Sciatic nerve (tissue), 2 donors: ENCODE data around the gene PAPOLA. TPM values are rescaled to one million over a fixed set of nuclear protein-coding genes. Genes with fewer than 3 reads are reported as not detected.
"Not testable (repeated sequence)": the region's sequence is repeated elsewhere in the genome, so short reads cannot be mapped to it uniquely, and the experiment has no call there.

Source experiments
- ATAC-seq: fragments of 200-7000 bp; cut with Tn5 transposase; one replicate; pipeline ENCODE4 v1.9.1; 2020; ENCODE audit warnings: mild to moderate bottlenecking, moderate library complexity
- DNase-seq: peaks from one replicate; pipeline ENCODE4 v3.0.0-alpha.2; 2020; ENCODE audit warnings: low spot score
- intact Hi-C: fragments of 100-400 bp; cut with DNase I; formaldehyde crosslinking; loops from one replicate; pipeline ENCODE4 v1.14.2; 2022
- total RNA-seq: library from RNA; stranded (reverse); fragmentation: NEBNext Ultra II Directional; extraction: Animal tissue kit (Norgen Biotek cat#: 25700); gene quantifications from one replicate; pipeline ENCODE4 v1.2.1, GENCODE V29; 2021
- donor health status: DM: no; HTN: no; CAD: no.
- donor health status: DM: no; HTN: no; CAD: no.

PAPOLA gene
- total RNA-seq, 1 donor from 2014 or later: 188 TPM

DNA sequence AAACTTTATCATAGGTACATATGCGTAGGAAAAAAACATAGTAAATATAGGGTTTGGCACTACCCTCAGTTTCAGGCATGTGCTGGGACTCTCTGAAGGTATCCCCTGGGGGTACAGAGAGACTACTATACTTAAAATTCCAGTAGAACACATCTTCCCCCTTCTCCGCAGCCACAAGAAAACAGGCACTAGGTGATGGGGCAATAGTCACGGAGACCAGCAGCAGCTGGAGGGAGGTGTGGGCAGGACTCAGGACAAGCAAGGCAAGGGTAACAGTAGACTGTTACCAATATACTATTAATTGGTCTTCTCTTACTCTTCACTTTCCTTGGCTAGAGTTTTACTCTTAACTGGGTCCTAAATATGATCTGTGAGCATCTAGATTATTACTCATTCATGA, 4.6 kb upstream of the PAPOLA start:
- ATAC-seq: no peak
- DNase-seq: no peak
- intact Hi-C loops: no loop called here

DNA sequence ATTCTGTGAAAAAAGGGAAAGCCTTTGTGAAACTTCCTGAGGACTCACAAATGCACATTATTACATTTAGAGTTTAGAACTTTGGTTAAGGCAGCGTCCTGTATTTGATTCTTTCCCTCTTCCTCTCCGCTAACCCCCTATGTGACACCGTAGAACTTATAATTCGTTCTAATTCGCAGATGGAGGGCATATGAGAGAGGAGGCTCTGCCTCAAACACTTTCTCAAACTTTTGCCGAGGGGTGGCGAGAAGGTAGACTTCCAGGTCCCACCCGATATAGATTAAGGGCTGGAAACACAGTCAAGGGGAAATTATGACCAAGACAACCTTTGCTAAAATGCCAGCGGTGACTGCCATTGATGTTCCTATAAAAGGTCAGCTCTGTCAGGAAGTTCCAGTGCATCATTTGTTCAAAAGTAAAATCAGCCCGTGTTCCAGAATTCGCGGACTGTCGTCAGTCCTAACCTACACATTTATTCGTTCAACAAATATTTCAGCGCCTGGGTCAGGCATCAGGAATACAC, 904 bp upstream of the PAPOLA start:
- no peak for ATAC-seq
- intact Hi-C loops: no loop called here
- DNase-seq: no peak

DNA sequence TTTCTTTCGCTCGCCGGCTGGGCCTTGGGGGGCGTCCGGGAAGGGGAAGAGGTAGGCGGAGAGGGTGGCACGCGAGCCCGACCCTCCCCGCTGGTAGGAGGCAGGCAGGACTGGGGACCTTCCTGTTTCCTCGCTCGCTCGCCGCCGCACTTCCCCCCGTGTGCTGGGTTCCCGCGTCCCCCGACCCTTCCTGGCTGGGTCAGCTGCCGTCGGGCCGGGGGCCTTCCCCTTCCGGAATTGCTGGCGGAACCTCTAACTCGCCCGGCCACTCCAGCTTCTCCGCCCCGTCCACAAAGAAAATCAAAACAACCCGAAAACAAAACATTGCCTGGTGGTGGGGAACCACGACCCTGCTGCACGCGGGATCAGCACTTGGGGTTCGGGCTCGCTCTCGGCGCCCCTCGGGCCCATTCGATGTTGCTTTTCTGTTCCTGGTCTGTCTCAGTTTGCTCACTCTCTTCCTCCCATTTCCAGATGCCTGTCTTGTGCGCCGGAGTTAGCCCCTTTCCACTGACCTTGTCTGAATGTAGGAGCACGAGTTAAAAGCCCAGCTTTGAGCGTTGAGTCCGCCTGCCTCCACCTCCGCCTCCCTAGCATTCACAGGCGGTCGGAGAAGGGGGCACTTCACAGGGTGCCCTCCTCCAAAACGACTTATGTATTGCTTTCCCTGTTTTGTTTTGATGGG, 581 bp downstream of the PAPOLA start:
- peak; percentile 63 for ATAC-seq
- peak; percentile 73 for DNase-seq
- intact Hi-C loops: no loop called here

DNA sequence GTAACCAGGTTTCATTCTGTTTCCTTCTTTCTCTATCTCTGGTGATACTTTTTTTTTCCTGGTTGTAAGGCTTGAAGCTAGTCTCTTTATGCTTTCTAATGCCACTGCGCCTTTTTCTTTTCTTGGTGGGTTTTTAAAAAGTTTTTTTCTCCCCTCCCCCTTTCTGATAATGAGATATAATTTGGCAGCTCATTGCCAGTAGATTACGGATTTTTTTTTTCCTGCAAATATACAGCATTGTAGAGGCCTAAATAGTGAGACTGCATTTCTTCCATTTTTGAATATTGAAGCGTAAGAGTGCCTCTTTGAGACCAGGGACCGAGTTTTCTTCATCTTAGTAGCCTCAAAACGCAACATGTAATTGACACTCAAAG, 1.1 kb downstream of the PAPOLA start:
- ATAC-seq (no peak), DNase-seq (no peak)
- intact Hi-C loops: no loop called here

DNA sequence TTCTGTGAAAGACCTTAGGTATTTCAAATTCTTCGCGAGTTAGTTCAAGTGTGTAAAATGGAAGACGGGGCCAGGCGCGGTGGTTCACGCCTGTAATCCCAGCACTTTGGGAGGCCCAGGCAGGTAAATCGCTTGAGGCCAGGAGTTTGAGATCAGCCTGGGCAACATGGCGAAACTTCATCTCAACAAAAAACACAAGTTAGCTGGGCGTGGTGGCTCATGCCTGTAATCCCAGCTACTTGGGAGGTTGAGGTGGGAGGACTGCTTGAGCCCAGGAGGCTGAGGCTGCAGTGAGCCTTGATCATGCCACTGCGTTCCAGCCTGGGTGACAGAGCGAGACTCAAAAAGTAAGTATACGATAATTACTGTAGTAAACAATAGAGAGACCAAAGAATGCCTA, 2.2 kb downstream of the PAPOLA start:
- DNase-seq, ATAC-seq, intact Hi-C loops: not testable (repeated sequence)

DNA sequence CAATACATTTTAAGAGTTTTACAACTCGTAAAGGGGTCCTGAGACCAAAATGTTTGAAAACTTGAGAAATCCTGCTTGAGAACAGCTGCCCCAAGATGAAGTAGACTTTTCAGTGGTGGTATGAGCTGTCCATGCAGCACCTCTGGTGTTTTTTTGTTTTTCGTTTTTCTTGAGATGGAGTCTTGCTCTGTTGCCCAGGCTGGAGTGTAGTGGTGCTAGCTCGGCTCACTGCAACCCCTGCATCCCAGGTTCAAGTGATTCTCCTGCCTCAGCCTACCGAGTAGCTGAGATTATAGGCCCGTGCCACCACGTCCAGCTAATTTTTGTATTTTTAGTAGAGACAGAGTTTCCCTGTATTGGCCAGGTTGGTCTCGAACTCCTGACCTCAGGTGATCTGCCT, 5.5 kb downstream of the PAPOLA start:
- ATAC-seq (no peak), DNase-seq (no peak)
- intact Hi-C loops: no loop called here

DNA sequence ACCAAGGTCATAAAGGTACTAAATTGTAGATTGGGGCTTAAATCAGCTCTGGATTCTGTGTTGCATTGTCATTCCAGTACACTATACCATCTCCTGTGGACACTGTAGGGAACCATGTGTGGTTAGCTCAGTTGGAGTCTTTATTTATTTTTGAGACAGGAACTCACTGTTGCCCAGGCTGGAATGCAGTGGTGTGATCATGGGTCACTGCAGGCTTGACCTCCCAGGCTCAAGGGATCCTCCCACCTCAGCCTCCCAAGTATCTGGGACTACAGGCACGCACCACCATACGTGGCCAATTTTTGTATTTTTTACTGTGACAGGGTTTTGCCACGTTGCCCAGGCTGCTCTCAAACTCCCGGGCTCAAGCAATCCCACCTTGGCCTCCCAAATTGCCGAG, 6.7 kb downstream of the PAPOLA start:
- DNase-seq (no peak), ATAC-seq (no peak)
- intact Hi-C loops: no loop called here

DNA sequence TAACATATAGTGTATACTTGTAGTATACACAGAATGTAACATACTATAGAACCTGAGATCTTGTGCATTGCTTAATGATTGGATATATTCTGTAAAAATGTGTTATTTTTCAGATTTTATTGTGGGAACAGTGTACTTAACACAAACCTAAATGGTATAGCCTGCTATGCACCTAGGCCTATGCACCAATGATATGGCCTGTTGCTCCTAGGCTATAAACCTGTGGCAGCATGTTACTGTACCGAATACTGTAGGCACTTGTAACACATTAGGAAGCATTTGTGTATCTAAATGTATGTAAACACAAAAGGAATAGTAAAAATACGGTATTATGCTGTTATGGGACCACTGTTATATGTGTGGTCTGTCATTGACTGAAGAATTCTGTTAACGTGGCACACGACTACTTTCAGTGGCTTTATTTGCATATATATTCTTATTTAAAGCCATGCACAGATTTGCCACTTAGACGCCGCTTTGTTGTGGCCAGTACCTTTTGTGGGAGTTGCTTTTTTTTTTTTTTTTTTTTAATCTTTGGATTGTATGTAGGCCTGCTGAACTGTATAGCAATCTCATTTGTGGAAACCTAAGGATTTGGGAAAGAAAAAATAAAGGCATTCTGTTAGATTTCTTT, 7.4 kb downstream of the PAPOLA start:
- ATAC-seq (no peak), DNase-seq (no peak)
- intact Hi-C loops: no loop called here

DNA sequence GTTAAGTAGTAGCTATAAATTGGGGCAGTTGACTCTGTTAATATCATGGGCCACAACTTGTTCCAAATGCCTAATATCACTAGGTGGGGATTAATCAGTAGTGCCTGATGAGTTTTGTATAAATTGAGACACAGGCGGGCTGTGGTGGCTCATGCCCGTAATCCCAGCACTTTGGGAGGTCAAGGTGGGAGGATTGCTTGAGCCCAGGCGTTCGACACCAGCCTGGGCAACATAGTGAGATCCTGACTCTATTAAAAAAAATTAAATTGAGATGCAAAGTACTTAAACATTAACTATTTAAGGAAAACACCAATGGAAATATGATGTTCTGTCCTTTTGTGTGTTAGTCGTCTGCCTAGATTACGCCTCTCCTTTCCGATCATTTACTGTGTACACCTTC, 9.0 kb downstream of the PAPOLA start:
- DNase-seq: no peak
- ATAC-seq: no peak
- intact Hi-C loops: no loop called here

DNA sequence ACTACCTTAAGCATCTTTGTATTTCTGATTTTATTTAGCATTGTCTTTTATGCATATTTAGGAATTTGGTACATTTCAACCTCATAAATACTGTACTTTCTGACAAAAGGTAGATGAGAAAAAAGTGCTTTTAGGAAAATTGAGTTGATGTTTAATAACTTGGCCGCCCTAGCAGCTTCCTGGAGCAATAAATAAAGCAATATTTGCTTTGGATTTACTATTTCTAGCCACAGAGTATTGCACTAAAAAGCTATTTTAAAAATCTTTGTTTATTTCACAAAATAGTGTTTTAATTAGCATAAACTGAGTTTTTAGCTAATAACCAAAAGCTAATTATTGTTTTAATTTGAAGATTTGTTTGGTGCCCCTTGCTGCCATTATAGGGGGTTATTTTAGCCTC, 9.5 kb downstream of the PAPOLA start:
- ATAC-seq (no peak), DNase-seq (no peak)
- intact Hi-C loops: no loop called here

DNA sequence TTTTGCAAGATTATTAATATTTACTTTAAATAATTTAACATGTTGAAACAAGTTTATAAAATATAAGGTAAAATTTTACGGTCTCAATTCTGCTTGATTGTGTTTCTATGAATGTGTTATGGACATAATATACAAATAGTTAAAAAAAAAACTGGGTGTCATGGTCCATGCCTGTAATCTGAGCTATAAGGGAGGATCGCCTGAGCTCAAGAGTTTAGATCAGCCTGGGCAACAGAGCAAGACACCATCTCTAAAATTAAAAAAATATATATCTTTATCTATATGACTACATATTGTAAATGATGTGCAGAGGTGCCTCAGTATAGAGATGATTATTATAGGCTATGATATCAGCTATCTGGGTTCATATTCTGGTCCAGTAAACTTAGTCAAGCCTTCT, 9.9 kb downstream of the PAPOLA start:
- DNase-seq (no peak), ATAC-seq (no peak)
- intact Hi-C loops: no loop called here

DNA sequence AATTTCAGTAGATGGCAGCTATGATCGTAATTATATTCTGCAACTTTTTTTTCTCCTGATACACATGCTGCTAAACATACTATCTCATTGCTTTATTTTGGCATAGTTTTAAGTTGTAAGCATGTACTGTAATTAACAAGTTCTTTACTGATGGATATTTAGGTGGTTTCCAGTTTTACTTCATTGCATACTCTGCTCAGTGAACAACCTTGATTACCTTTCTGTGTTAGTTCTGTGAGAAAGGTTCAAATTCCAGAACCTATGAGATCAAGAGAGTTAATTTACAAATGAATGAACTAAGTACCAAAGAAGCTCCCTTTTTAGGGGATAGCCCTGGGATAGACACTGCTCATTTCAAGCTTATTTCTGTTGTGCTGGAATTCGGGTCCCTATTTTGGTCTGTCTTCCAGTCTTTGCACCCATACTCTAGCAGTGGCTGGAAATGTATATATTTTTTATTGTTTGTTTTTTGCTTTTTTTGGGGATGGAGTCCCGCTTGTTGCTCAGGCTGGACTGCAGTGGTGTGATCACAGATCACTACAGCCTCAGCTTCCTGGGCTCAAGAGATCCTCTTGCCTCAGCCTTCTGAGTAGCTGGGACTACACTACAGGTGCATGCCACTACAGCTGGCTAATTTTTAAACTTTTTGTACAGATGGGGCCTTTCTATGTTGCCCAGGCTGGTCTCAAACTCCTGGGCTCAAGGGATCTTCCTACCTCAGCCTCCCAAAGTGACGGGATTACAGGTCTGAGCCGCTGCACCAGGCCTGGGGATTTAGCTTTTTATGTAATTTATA, 10.6 kb downstream of the PAPOLA start:
- DNase-seq (no peak), ATAC-seq (no peak)
- intact Hi-C loops: no loop called here

DNA sequence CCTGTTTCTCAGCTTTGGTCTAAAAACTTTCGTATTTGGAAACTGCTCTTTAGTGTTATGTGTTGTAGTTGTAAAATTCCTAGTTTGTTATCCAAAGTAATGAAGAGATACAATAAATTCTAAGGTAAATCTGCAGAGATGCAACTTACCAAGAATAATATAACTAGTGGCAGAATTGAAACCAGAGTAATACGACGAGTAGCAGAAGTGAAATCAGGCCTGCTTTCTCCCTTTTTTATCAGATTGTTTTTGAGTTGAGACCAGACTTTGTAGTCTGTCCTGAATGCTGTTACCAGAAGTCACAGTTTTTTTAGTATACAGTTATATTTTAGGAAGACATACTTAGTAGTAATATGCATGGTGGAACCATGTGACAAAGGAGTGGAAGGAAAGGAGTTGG, 12.5 kb downstream of the PAPOLA start:
- intact Hi-C loops: no loop called here
- ATAC-seq (no peak), DNase-seq (no peak)

DNA sequence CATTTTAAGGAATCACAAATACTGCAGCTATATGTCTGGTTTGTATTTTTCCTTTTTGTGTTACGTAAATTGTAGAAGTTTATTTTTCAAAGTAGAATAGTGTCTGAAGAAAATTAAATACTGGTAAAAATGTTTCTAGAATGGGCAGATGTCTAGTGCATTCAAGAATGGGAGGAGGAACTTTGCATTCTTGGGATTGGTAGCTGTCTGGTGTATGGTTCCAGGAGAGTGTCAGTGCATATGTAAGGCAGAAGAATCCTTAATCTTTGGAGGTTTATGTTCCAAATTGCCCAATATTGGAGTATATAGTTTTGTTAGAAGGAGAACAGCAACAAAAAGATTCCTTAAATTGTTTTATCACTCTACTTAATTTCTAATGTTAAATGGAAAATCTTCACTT, 13.5 kb downstream of the PAPOLA start:
- ATAC-seq (no peak), DNase-seq (no peak)
- intact Hi-C loops: no loop called here

DNA sequence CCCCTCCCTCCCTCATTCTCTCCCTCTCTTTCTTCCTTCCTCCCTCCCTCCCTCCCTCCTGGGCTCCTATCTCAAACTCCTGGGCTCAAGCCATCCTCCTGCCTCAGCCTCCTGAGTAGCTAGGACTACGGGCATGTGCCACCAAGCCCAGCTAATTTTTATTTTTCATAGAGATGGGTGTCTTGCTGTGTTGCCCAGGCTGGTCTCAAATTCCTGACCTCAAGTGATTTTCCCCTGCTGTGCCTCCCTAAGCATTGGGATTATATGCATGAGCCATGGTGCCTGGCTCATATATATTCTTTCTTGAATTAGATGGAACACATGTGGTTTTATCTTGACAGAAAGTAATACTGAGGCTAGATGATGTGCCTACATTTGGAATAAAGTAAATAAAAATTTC, 14.2 kb downstream of the PAPOLA start:
- ATAC-seq (no peak), DNase-seq (no peak)
- intact Hi-C loops: no loop called here

DNA sequence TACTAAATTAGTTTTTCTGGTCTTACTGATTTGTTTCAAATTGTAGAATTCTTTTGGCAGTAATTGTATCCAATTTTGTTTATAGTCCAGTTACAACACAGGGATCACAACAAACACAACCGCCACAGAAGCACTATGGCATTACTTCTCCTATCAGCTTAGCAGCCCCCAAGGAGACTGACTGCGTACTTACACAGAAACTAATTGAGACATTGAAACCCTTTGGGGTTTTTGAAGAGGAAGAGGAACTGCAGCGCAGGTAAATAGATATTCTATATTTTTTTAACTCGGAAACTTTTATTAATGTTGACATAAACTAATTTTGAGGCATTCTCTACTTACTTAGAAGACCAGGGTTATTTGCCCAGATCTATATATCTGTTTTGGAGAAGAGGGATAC, 17.8 kb downstream of the PAPOLA start:
- ATAC-seq: no peak
- no peak for DNase-seq
- intact Hi-C loops: no loop called here

DNA sequence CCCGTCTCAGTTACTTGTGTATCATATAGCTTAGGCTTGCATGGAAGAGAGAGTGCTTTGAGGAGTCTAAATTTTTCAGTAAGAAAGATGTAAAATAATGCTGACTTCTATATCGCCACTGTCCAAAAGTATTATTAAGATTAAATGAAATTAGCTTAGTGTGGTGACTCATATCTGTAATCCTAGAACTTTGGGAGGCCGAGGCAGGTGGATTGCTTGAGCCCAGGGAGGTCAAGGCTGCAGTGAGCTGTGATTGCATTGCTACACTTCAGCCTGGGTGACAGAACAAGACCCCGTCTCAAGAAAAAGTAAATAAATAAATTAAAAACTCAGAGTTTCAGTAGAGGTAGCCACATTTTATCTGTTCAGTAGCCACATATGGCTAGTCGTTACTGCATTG, 23.3 kb downstream of the PAPOLA start:
- intact Hi-C loops: no loop called here
- no peak for ATAC-seq
- no peak for DNase-seq

DNA sequence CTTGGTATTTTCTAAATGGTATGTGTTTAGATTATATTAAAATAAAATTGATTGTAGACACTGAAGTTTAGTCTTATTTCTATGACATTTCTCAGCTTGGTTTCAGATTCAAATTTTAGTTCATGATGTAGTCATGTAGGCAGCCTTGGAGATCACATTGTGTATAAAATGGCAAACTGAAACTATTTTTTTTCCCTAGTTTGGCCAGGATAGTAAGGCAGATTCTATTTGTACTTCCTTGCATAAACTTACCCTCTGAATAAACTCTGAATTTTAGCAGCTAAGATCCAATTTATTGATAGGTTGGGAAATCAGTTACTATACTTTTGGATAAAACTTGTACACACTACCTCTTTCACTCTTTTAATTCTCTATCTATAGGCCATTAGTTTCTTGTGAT, 30.4 kb downstream of the PAPOLA start:
- intact Hi-C loops: no loop called here
- no peak for ATAC-seq
- DNase-seq: no peak

DNA sequence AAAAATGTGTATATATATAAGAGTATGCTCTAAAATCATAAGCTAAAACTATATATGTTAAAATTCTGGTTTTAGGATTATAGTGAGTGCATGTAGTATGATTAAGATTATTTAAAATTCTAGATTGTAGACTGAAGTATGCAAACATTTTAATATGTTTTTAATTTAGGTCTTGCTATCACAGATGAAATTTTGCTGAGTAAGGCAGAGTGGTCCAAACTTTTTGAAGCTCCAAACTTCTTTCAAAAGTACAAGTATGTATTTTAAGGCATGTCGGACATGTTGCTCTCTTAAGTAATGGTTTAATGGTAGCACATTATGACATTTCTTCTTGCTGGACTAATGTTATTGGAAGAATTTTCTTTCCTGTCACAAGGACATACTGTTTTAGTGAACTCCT, 34.6 kb downstream of the PAPOLA start:
- ATAC-seq (no peak), DNase-seq (no peak)
- intact Hi-C loops: no loop called here
